ENCODE results near the gene PITPNC1.

The PITPNC1 gene

GRCh38 chr17:67600408-67600807 lies 223.3 kb downstream of the PITPNC1 start:
- H4K20me1 ChIP-seq (ENCODE audit: insufficient read depth) = no peaks in the 10 kb centered on the region
- H3K27me3 ChIP-seq (ENCODE audit: insufficient read depth, low read depth) = no peaks in the 10 kb centered on the region
- H2AFZ ChIP-seq (ENCODE audit: low read depth) = no peak overlapping the region
- no peak overlapping the region for H3K27ac ChIP-seq
- no peaks in the 10 kb centered on the region for H3K4me1 ChIP-seq (ENCODE audit: low read depth, poor library complexity, severe bottlenecking)
- no peaks in the 10 kb centered on the region for H3K36me3 ChIP-seq (ENCODE audit: insufficient read depth)
- no peaks in the 10 kb centered on the region for H3K79me2 ChIP-seq (ENCODE audit: insufficient read depth, low read depth)
- H3K4me3 ChIP-seq (IDR thresholded peaks at IDR 0.05; ENCODE audit: insufficient read depth, low read depth, low read length) = no peak overlapping the region
- H3K9ac ChIP-seq = no peak overlapping the region
- no peak for TF ChIP-seq CTCF (conservative IDR thresholded peaks at IDR 0.05; ENCODE audit: low read depth, low read length)
- H3K4me2 ChIP-seq = no peak overlapping the region

- Histone ChIP-seq H3K4me3 (IDR thresholded peaks at IDR 0.05; ENCODE audit: insufficient read depth, low read depth, low read length) (no peak overlapping the region), H3K36me3 (ENCODE audit: insufficient read depth) (no peaks in the 10 kb centered on the region), H4K20me1 (ENCODE audit: insufficient read depth) (no peaks in the 10 kb centered on the region), H3K4me1 (ENCODE audit: low read depth, poor library complexity, severe bottlenecking) (no peaks in the 10 kb centered on the region), H3K9ac (no peak overlapping the region), H2AFZ (ENCODE audit: low read depth) (no peak overlapping the region), H3K79me2 (ENCODE audit: insufficient read depth, low read depth) (no peaks in the 10 kb centered on the region), H3K4me2 (no peak overlapping the region), H3K27me3 (ENCODE audit: insufficient read depth, low read depth) (no peaks in the 10 kb centered on the region), H3K27ac (no peak overlapping the region)
- TF ChIP-seq CTCF (conservative IDR thresholded peaks at IDR 0.05; ENCODE audit: low read depth, low read length) = no peak
Measured at GRCh38 chr17:67601897-67602296, 224.8 kb downstream of the PITPNC1 start.

GRCh38 chr17:67602444-67602843 lies 225.4 kb downstream of the PITPNC1 start:
- Histone ChIP-seq H3K36me3 (ENCODE audit: insufficient read depth) (no peaks in the 10 kb centered on the region), H3K4me1 (ENCODE audit: low read depth, poor library complexity, severe bottlenecking) (no peaks in the 10 kb centered on the region), H3K27ac (no peak overlapping the region), H3K4me3 (IDR thresholded peaks at IDR 0.05; ENCODE audit: insufficient read depth, low read depth, low read length) (no peak overlapping the region), H3K79me2 (ENCODE audit: insufficient read depth, low read depth) (no peaks in the 10 kb centered on the region), H3K4me2 (no peak overlapping the region), H3K27me3 (ENCODE audit: insufficient read depth, low read depth) (no peaks in the 10 kb centered on the region), H3K9ac (no peak overlapping the region), H2AFZ (ENCODE audit: low read depth) (no peak overlapping the region), H4K20me1 (ENCODE audit: insufficient read depth) (no peaks in the 10 kb centered on the region)
- no peak for TF ChIP-seq CTCF (conservative IDR thresholded peaks at IDR 0.05; ENCODE audit: low read depth, low read length)

GRCh38 chr17:67602974-67603373 lies 225.9 kb downstream of the PITPNC1 start:
- peak; percentile 53 for TF ChIP-seq CTCF (conservative IDR thresholded peaks at IDR 0.05; ENCODE audit: low read depth, low read length)
- no peak overlapping the region for H3K4me3 ChIP-seq (IDR thresholded peaks at IDR 0.05; ENCODE audit: insufficient read depth, low read depth, low read length)

More at GRCh38 chr17:67602974-67603373, 225.9 kb downstream of the PITPNC1 start:
- Histone ChIP-seq H2AFZ (ENCODE audit: low read depth) (no peak overlapping the region), H4K20me1 (ENCODE audit: insufficient read depth) (no peaks in the 10 kb centered on the region), H3K27ac (no peak overlapping the region), H3K9ac (no peak overlapping the region), H3K79me2 (ENCODE audit: insufficient read depth, low read depth) (no peaks in the 10 kb centered on the region), H3K4me1 (ENCODE audit: low read depth, poor library complexity, severe bottlenecking) (no peaks in the 10 kb centered on the region), H3K27me3 (ENCODE audit: insufficient read depth, low read depth) (no peaks in the 10 kb centered on the region), H3K4me2 (no peak overlapping the region), H3K36me3 (ENCODE audit: insufficient read depth) (no peaks in the 10 kb centered on the region)
